Gastroesophageal sphincter (tissue), 3 donors: ENCODE data around the gene CLEC2B.

Experiments
- CTCF ChIP-seq, 4 experiments: fragments of 200-600 bp in 2 of 4; fragments of 450-650 bp in 2 of 4; sonication (generic) in 1 of 4; IDR thresholded peaks; one replicate each; pipeline ENCODE4 v1.5.1; 2017 to 2019; ENCODE audit warnings: antibody characterized with exemption in 4 of 4, mild to moderate bottlenecking in 2 of 4, moderate library complexity in 2 of 4
- EP300 ChIP-seq: sonication (generic); formaldehyde crosslinking; IDR thresholded peaks from one replicate; pipeline ENCODE4 v1.6.1; 2017; ENCODE audit warnings: antibody characterized with exemption, mild to moderate bottlenecking

GRCh38 chr12:9867531-9867930, 1.6 kb downstream of the CLEC2B start:
- no peak for TF ChIP-seq CTCF (IDR thresholded peaks at IDR 0.05)
- TF ChIP-seq EP300, result no peak
